Smooth muscle cell (in vitro differentiated cells): ENCODE data around the gene ACKR4. TPM values are rescaled to one million over a fixed set of nuclear protein-coding genes. Genes with fewer than 3 reads are reported as not detected.
"Not testable (repeated sequence)": the region's sequence is repeated elsewhere in the genome, so short reads cannot be mapped to it uniquely, and the experiment has no call there.

Experiments used
- DNase-seq: peaks from one replicate; lab custom pipeline; 2025; ENCODE audit not compliant: unreplicated experiment; lab: John Stamatoyannopoulos, UW
- H2AFZ ChIP-seq: fragments of 200-600 bp; sonication (generic); 2 replicates; pipeline ENCODE4 v1.6.0; 2016; ENCODE audit warnings: antibody characterized with exemption, low read depth, mild to moderate bottlenecking
- H3F3A ChIP-seq: fragments of 200-600 bp; sonication (generic); 2 replicates; pipeline ENCODE4 v1.6.0; 2017; ENCODE audit warnings: antibody characterized with exemption, low read depth
- H3K27ac ChIP-seq: fragments of 200-600 bp; sonication (generic); 2 replicates; pipeline ENCODE4 v1.5.1; 2016; ENCODE audit warnings: low read depth, mild to moderate bottlenecking
- H3K27me3 ChIP-seq: fragments of 200-600 bp; sonication (generic); 2 replicates; pipeline ENCODE4 v1.6.1; 2016; ENCODE audit warnings: low read depth, mild to moderate bottlenecking
- H3K36me3 ChIP-seq: fragments of 200-600 bp; sonication (generic); 2 replicates; pipeline ENCODE4 v1.5.1; 2016; ENCODE audit warnings: low read depth
- H3K4me1 ChIP-seq: fragments of 200-600 bp; sonication (generic); 2 replicates; pipeline ENCODE4 v1.5.1; 2016; ENCODE audit warnings: low read depth
- H3K4me2 ChIP-seq: fragments of 200-600 bp; sonication (generic); 2 replicates; pipeline ENCODE4 v1.6.0; 2016; ENCODE audit warnings: mild to moderate bottlenecking
- H3K4me3 ChIP-seq: fragments of 200-600 bp; sonication (generic); 2 replicates; pipeline ENCODE4 v1.5.1; 2016; ENCODE audit warnings: mild to moderate bottlenecking
- H3K79me2 ChIP-seq: fragments of 200-600 bp; sonication (generic); 2 replicates; pipeline ENCODE4 v1.6.0; 2016; ENCODE audit warnings: low read depth, mild to moderate bottlenecking
- H3K9ac ChIP-seq: fragments of 200-600 bp; sonication (generic); 2 replicates; pipeline ENCODE4 v1.6.0; 2016; ENCODE audit warnings: low read depth
- H3K9me3 ChIP-seq: fragments of 200-600 bp; sonication (generic); replicated peaks from 2 replicates; pipeline ENCODE4 v1.5.1; 2016; ENCODE audit warnings: low read depth
- H4K20me1 ChIP-seq: fragments of 200-600 bp; sonication (generic); 2 replicates; pipeline ENCODE4 v1.6.0; 2016; ENCODE audit warnings: low read depth
- WGBS: methylation state at CpG from one replicate; pipeline ENCODE4 v1.1.7; 2016; ENCODE audit warnings: low lambda C conversion rate; 5-methylcytosine and 5-hydroxymethylcytosine counted together
- polyA plus RNA-seq: library from polyadenylated mRNA; unstranded; fragments of >200 nt; fragmentation: Nextera tagmentation; extraction: Ambion mirVana; gene quantifications from 2 replicates; pipeline ENCODE4 v1.2.1, GENCODE V29; 2016
- total RNA-seq: library from RNA; depleted of rRNA; stranded (reverse); fragments of >200 nt; gene quantifications from 2 replicates; pipeline ENCODE4 v1.2.3, GENCODE V29; 2014
- TF ChIP-seq, protein P1 (sequence below): fragments of 200-600 bp; sonication (generic); IDR thresholded peaks from 2 replicates; pipeline ENCODE4 v1.5.1; 2017; ENCODE audit warnings: borderline replicate concordance, mild to moderate bottlenecking, antibody characterized with exemption; ENCODE audit not compliant: insufficient read depth, poor library complexity, severe bottlenecking

ACKR4 gene
- total and polyA plus RNA-seq, 2 experiments from 2014 or later = not detected

DNA sequence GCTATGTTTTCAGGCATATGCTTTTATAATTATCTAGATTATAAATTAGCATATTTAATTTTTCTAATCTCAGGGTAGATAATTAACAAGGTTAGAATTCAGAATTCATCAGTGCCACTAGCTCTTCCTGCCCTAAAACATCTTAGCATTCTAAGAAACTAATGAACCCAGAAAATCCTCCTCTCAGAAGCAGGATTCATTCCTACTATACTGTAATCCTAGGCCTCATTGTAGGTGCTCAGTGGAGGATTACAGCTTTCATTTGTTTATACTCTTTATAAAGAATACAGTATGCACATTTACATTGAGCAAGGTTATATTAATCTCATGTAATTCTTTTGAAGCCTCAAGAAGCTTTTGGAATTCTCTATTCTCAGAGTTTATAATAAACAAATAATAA, 41.6 kb downstream of the ACKR4 start:
- H3K9ac ChIP-seq = no peak overlapping the region
- H3F3A ChIP-seq = no peaks in the 10 kb centered on the region
- no peak for DNase-seq
- H3K4me3 ChIP-seq = no peak overlapping the region
- no peaks in the 10 kb centered on the region for H4K20me1 ChIP-seq
- no peaks in the 10 kb centered on the region for H3K9me3 ChIP-seq
- no peaks in the 10 kb centered on the region for H3K27me3 ChIP-seq
- H3K4me1 ChIP-seq = no peaks in the 10 kb centered on the region
- TF ChIP-seq, protein P1, sequence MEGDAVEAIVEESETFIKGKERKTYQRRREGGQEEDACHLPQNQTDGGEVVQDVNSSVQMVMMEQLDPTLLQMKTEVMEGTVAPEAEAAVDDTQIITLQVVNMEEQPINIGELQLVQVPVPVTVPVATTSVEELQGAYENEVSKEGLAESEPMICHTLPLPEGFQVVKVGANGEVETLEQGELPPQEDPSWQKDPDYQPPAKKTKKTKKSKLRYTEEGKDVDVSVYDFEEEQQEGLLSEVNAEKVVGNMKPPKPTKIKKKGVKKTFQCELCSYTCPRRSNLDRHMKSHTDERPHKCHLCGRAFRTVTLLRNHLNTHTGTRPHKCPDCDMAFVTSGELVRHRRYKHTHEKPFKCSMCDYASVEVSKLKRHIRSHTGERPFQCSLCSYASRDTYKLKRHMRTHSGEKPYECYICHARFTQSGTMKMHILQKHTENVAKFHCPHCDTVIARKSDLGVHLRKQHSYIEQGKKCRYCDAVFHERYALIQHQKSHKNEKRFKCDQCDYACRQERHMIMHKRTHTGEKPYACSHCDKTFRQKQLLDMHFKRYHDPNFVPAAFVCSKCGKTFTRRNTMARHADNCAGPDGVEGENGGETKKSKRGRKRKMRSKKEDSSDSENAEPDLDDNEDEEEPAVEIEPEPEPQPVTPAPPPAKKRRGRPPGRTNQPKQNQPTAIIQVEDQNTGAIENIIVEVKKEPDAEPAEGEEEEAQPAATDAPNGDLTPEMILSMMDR = no peak
- no peak overlapping the region for H2AFZ ChIP-seq
- no peak overlapping the region for H3K4me2 ChIP-seq
- no peaks in the 10 kb centered on the region for H3K36me3 ChIP-seq
- peak overlapping the region; percentile 74 for H3K27ac ChIP-seq
- no peaks in the 10 kb centered on the region for H3K79me2 ChIP-seq

DNA sequence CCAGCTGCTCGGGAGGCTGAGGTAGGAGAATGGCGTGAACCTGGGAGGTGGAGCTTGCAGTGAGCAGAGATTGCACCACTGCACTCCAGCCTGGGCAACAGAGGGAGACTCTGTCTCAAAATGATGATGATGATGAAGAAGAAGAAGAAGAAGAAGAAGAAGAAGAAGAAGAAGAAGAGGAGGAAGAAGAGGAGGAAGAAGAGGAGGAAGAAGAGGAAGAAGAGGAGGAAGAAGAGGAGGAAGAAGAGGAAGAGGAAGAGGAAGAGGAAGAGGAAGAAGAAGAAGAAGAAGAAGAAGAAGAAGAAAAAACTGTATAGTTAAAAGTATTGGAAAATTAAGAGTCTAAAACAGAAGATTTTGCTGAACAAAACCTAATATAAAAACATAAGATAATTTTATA, 44.4 kb downstream of the ACKR4 start:
- not testable (repeated sequence) for H3K4me1 ChIP-seq, H4K20me1 ChIP-seq, H3K9me3 ChIP-seq, H3K4me2 ChIP-seq, H2AFZ ChIP-seq, DNase-seq, H3K4me3 ChIP-seq, H3K27me3 ChIP-seq, H3K36me3 ChIP-seq, H3K9ac ChIP-seq, H3K79me2 ChIP-seq, H3F3A ChIP-seq, H3K27ac ChIP-seq
- WGBS = 89% methylated on average over 2 of the region's 2 CpGs

DNA sequence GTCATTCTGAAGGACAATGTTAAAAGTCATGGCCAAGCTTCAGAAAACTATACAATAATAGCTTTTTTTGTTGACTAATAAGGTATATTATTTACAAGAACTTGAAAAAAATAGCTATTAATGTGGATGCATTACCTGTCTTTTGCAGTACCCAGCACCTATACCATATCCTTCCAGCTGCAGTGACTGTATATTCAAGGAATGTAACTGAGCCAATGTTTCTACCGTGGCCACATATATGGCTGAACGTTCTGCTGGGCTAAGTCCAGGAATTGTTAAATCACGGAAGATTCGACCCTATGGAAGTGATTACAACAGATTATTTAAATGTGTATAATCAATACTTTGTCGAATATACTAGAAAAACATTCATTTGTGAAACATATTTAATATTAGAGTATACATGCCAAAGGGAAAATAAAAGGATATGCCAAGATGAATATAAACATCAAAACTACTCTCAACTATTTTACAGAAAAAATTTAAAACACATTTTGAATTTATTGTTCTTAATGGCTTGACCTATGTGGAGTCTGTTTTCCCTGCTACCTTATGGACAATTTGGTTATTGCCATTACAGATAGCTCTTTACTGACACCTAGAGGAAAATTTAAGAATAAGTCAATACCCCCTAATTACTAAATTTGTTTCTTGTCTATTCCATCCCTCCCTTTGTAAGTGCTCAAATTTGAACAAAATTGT, 44.9 kb downstream of the ACKR4 start:
- Histone ChIP-seq H3K4me3 (no peak overlapping the region), H3K27me3 (no peaks in the 10 kb centered on the region)

DNA sequence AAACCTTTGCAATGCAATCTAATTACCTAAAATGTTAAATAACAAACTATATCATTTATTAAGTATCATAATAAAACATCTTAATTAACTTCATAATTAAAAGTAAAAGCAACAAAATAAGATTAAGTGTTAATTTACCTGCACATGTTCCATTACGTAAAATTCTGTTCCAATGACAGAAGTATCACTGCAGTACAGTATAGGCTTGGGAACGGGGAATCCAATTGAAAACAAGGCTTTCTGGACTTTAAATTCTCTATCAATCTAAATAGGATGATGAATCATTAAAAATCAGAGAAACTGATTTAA, 45.4 kb downstream of the ACKR4 start:
- H3K4me2 ChIP-seq = no peak overlapping the region
- no peaks in the 10 kb centered on the region for H3K27me3 ChIP-seq
- DNase-seq = no peak
- H3K79me2 ChIP-seq = peaks cover 6% of the 10 kb centered on the region
- H2AFZ ChIP-seq = no peak overlapping the region
- TF ChIP-seq, protein P1 = no peak
- H3K36me3 ChIP-seq = no peaks in the 10 kb centered on the region
- H3F3A ChIP-seq = no peaks in the 10 kb centered on the region
- H4K20me1 ChIP-seq = no peaks in the 10 kb centered on the region
- H3K4me1 ChIP-seq = no peaks in the 10 kb centered on the region
- no peaks in the 10 kb centered on the region for H3K9me3 ChIP-seq
- H3K27ac ChIP-seq = no peak overlapping the region
- no peak overlapping the region for H3K4me3 ChIP-seq
- H3K9ac ChIP-seq = no peak overlapping the region
- WGBS = 65% methylated on average over 2 of the region's 2 CpGs

More for the DNA sequence above, 44.9 kb downstream of the ACKR4 start:
- Histone ChIP-seq H4K20me1 (no peaks in the 10 kb centered on the region), H3K9me3 (no peaks in the 10 kb centered on the region), H3K9ac (no peak overlapping the region), H3K4me2 (no peak overlapping the region), H3K36me3 (no peaks in the 10 kb centered on the region), H3K4me1 (no peaks in the 10 kb centered on the region), H3F3A (no peaks in the 10 kb centered on the region), H3K27ac (no peak overlapping the region), H2AFZ (no peak overlapping the region), H3K79me2 (peaks cover 6% of the 10 kb centered on the region)
- 63% methylated on average over 5 of the region's 5 CpGs for WGBS
- DNase-seq = no peak
- TF ChIP-seq, protein P1 = peak; percentile 84
